K562 (cell line): ENCODE data around the gene LRRC3.

ENCODE experiments used
- CTCF ChIP-seq, 3 experiments: IDR thresholded peaks in 2 of 3; conservative IDR thresholded peaks in 1 of 3; 2 replicates each; pipeline ENCODE4 v1.5.1; 2011 to 2012; ENCODE audit warnings: low read length in 3 of 3, mild to moderate bottlenecking in 3 of 3, control low read depth in 2 of 3, improper control_type of control experiment in 1 of 3, inconsistent platforms in 1 of 3, low read depth in 1 of 3, mixed read lengths in 1 of 3, moderate library complexity in 1 of 3; ENCODE audit not compliant: insufficient read depth in 2 of 3
- JUN ChIP-seq, 2 experiments: sonication (generic) in 1 of 2; formaldehyde crosslinking in 1 of 2; IDR thresholded peaks; 2 replicates each; pipeline versions ENCODE4 v1.6.1 to v1.8.0; 2012 to 2022; ENCODE audit warnings: borderline replicate concordance in 2 of 2, mild to moderate bottlenecking in 2 of 2, improper control_type of control experiment in 1 of 2, low read depth in 1 of 2, low read length in 1 of 2, missing genetic modification reagents in 1 of 2
- POLR2A ChIP-seq: fragments of 450-650 bp; conservative IDR thresholded peaks from 2 replicates; pipeline ENCODE4 v1.6.1; 2016
- USF2 ChIP-seq: sonication (generic); formaldehyde crosslinking; IDR thresholded peaks from 2 replicates; pipeline ENCODE4 v1.5.0; 2020; ENCODE audit warnings: missing genetic modification reagents
- ZNF282 ChIP-seq: sonication (generic); formaldehyde crosslinking; IDR thresholded peaks from 2 replicates; pipeline ENCODE4 v1.8.1; 2023; ENCODE audit warnings: missing genetic modification reagents

GRCh38 chr21:44508711-44509445 lies 53.6 kb downstream of the LRRC3 start:
- TF ChIP-seq CTCF (IDR thresholded peaks at IDR 0.05 in 2 of 3, conservative IDR thresholded peaks at IDR 0.05 in 1 of 3; ENCODE audit: insufficient read depth in 2 of 3, low read depth in 1 of 3, low read length in 3 of 3), result no peak
- TF ChIP-seq USF2 (CRISPR knock-in tag), result no peak
- no peak for TF ChIP-seq JUN (IDR thresholded peaks at IDR 0.05; ENCODE audit: borderline replicate concordance, low read depth, low read length)
- TF ChIP-seq JUN (CRISPR knock-in tag; IDR thresholded peaks at IDR 0.05; ENCODE audit: borderline replicate concordance), result no peak
- TF ChIP-seq POLR2A, result no peak
- no peak for TF ChIP-seq ZNF282 (CRISPR knock-in tag)
